Panc1 (cell line): ENCODE measurements around the gene ALOX5.

Experiments used
- TF ChIP-seq, protein P1 (sequence below): fragments of 450-650 bp; IDR thresholded peaks from 2 replicates; pipeline ENCODE4 v1.5.1; 2017; ENCODE audit warnings: mild to moderate bottlenecking
- TF ChIP-seq, protein P2 (sequence below), 2 experiments: IDR thresholded peaks; 2 replicates each; pipeline ENCODE4 v1.6.1; 2011 to 2012; ENCODE audit warnings: low read depth in 2 of 2, control low read depth in 1 of 2, low read length in 1 of 2, mild to moderate bottlenecking in 1 of 2, moderate library complexity in 1 of 2; ENCODE audit not compliant: insufficient read depth in 1 of 2

GRCh38 chr10:45380903-45381620 lies 7.0 kb downstream of the ALOX5 start:
- TF ChIP-seq, protein P1, sequence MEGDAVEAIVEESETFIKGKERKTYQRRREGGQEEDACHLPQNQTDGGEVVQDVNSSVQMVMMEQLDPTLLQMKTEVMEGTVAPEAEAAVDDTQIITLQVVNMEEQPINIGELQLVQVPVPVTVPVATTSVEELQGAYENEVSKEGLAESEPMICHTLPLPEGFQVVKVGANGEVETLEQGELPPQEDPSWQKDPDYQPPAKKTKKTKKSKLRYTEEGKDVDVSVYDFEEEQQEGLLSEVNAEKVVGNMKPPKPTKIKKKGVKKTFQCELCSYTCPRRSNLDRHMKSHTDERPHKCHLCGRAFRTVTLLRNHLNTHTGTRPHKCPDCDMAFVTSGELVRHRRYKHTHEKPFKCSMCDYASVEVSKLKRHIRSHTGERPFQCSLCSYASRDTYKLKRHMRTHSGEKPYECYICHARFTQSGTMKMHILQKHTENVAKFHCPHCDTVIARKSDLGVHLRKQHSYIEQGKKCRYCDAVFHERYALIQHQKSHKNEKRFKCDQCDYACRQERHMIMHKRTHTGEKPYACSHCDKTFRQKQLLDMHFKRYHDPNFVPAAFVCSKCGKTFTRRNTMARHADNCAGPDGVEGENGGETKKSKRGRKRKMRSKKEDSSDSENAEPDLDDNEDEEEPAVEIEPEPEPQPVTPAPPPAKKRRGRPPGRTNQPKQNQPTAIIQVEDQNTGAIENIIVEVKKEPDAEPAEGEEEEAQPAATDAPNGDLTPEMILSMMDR = no peak
- TF ChIP-seq, protein P2, sequence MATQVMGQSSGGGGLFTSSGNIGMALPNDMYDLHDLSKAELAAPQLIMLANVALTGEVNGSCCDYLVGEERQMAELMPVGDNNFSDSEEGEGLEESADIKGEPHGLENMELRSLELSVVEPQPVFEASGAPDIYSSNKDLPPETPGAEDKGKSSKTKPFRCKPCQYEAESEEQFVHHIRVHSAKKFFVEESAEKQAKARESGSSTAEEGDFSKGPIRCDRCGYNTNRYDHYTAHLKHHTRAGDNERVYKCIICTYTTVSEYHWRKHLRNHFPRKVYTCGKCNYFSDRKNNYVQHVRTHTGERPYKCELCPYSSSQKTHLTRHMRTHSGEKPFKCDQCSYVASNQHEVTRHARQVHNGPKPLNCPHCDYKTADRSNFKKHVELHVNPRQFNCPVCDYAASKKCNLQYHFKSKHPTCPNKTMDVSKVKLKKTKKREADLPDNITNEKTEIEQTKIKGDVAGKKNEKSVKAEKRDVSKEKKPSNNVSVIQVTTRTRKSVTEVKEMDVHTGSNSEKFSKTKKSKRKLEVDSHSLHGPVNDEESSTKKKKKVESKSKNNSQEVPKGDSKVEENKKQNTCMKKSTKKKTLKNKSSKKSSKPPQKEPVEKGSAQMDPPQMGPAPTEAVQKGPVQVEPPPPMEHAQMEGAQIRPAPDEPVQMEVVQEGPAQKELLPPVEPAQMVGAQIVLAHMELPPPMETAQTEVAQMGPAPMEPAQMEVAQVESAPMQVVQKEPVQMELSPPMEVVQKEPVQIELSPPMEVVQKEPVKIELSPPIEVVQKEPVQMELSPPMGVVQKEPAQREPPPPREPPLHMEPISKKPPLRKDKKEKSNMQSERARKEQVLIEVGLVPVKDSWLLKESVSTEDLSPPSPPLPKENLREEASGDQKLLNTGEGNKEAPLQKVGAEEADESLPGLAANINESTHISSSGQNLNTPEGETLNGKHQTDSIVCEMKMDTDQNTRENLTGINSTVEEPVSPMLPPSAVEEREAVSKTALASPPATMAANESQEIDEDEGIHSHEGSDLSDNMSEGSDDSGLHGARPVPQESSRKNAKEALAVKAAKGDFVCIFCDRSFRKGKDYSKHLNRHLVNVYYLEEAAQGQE (IDR thresholded peaks at IDR 0.05; ENCODE audit: insufficient read depth in 1 of 2, low read depth in 2 of 2, low read length in 1 of 2) = no peak
